Stimulated activated CD4-positive, alpha-beta T cell treated with anti-CD3 and anti-CD28 coated beads, Interleukin-4, amount 100 ng/mL, for 24 hours (primary cell): ENCODE data around the gene CTNNA3.
"Not testable (repeated sequence)": the region's sequence is repeated elsewhere in the genome, so short reads cannot be mapped to it uniquely, and the experiment has no call there.

Source experiments
- DNase-seq: peaks from one replicate; pipeline ENCODE4 v3.0.0-alpha.2; 2020

The CTNNA3 gene

GRCh38 chr10:67599597-67599996 is 96.4 kb downstream of the CTNNA3 start:
- no peak for DNase-seq

DNA sequence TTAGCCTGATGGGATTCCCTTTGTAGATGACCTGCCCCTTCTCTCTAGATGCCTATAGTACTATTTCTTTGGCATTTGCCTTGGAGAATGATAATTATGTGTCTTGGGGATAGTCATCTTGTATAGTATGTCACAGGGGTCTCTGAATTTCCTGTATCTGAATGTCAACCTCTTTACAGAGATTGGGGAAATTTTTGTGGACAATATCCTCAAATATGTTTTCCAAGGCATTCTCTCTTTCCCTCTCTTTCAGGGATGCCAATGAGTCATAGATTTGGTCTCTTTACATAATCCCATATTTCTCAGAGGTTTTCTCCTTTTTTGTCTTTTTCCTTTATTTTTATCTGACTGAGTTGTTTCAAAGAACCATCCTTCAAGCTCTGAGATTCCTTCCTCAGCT is 99.4 kb downstream of the CTNNA3 start:
- DNase-seq = no peak

DNA sequence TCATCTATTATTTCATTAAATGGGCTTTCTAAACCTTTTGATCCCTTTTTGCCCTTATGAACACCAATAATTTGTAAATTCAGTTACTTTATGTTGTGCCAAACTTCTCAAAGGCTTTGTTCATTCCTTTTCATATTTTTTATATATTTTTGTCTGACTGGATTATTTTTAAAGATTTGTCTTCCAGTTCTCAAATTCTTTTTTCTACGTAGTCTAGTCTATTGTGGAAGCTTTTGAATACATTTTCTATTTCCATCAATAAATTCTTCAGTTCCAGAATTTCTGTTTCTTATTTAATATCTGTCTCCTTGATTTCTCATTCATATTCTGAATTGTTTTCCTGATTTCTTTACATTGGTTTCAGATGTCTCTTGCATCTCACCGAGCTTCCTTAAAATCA is 108.2 kb downstream of the CTNNA3 start:
- no peak for DNase-seq

DNA sequence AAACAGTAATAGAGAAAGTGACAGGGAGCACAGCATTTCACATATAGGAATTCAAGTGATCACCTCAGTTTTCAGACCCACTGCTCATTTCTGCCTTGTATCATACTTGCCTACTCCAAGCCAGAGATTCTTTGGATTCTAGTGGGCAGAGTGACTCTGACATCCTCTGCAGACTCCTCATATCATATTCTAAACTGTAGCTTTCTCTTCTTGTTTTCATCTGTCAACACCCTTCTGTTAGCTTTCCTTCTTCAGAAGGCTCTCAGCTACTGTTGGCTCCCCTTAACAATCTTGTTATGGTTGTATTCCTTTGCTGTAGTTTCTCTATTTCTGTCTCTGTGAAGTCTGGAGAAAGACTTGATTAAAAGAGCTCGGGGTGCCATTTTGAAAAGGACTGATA is 120.5 kb downstream of the CTNNA3 start:
- DNase-seq = no peak

GRCh38 chr10:67573484-67573883 is 122.5 kb downstream of the CTNNA3 start:
- DNase-seq = no peak

- DNase-seq = no peak
These were observed 124.5 kb downstream of the CTNNA3 start for GRCh38 chr10:67571503-67571902.

DNA sequence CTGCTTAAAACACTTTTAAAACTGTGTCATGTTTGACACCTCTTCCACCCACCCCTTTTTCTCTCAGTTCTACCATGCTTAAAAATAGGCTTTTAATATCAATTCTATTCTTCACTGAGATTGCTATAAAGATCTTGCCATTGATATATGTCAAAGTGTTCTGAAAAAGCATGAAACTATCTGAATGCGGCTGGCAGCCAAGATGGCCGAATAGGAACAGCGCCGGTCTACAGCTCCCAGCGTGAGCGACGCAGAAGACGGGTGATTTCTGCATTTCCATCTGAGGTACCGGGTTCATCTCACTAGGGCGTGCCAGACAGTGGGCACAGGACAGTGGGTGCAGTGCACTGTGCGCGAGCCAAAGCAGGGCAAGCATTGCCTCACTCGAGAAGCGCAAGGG is 137.7 kb downstream of the CTNNA3 start:
- DNase-seq = not testable (repeated sequence)

GRCh38 chr10:67553254-67553653 is 142.7 kb downstream of the CTNNA3 start:
- DNase-seq = no peak

DNA sequence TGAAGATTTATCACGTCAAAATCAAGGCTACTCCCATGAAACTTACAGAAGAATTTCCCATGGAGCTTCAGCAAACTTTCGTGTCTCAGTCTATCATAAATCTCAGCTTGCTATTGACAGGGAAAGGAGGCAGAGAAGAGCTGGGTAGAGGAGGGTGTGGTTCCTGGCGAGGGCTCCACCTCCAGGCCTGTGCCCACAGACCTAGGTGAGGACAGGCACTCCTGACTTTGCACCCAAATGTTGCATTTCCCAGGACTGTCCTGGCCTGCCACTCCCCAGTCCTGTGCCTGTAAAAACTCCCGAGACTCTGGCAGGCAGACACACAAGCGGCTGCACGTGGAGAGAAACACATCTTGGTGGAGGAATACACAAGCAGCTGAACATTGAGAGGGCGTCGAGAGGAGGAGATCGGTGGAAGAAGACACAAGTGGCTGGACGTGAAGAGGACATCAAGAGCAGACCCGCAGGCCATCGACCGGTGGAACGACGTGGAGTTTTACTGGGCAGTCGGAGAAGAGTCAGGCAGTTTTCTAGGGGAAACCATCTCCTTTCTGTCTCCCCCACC is 145.1 kb downstream of the CTNNA3 start:
- no peak for DNase-seq

GRCh38 chr10:67550046-67550445 is 145.9 kb downstream of the CTNNA3 start:
- no peak for DNase-seq

DNA sequence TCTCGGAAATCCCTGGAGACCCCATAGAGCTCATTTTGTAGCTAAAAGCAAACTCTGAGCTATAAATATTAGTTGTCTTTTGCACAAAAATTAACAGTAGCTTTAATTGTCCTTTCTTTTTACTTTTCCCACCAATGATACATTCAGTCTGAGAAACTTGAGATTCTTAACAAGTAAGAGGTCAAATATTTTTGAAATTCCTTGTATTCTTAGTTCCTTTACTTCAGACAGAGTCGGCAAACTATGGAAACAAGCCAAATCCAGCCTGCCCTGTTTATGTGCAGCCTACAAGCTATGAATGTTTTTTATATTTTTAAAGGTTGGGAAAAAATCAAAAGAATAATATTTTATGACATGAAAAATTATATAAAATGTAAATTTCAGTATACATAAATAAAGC is 146.6 kb downstream of the CTNNA3 start:
- no peak for DNase-seq

DNA sequence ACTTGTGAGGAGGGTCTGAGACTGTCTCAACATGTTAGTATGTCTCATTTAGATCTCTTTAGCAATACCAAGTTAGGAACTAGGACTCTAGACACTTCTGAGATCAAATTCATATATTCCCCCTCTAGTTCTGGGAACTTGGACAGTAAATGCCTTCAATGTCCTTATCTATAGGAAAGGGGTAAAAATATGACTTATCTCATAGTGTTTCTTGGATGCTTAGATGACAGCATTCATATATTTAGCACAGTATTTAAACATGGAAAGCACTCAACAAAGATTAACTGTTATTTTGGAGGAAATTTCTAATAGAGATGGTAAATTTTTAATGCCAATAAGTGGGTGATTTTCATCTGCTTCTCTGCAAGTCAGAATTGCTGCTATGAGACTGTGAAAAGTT is 154.6 kb downstream of the CTNNA3 start:
- DNase-seq = no peak

GRCh38 chr10:67539312-67539711 is 156.7 kb downstream of the CTNNA3 start:
- no peak for DNase-seq

DNA sequence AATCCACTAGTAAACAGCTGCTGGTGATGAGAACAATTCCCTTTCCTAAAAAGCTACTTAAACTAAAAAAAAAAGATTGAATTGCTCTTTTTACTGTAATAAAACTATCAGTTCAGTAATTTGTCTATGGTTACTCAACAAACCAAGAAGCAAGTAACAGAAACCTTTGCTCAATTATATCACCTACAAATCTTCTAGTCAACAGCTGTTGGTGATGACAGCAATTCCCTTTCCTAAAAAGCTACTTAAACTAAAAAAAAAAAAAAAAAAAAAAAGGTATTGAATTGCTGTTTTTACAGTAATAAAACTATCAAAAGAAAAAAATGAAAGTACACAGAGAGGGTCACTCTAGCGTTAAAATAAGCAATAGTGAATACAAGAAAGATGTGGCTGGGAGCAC is 158.1 kb downstream of the CTNNA3 start:
- no peak for DNase-seq

GRCh38 chr10:67533376-67533775 is 162.6 kb downstream of the CTNNA3 start:
- DNase-seq = no peak

- DNase-seq = not testable (repeated sequence)
These were observed 165.0 kb downstream of the CTNNA3 start for GRCh38 chr10:67530990-67531389.

DNA sequence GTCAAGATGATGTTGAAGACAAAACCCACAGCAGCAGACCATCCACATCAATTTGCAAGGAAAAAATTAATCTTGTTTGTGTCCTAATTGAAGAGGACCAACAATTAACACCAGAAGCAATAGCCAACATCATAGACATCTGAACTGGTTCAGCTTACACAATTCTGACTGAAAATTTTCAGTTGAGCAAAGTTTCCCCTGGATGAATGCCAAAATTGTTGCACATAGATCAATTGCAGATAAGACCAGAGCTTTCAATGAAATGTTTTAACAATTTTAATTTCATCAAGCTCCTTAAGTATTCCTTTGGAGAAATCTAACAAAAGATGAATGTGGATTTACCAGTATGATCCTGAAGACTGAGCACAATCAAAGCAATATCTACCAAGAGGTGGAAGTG is 168.6 kb downstream of the CTNNA3 start:
- DNase-seq = no peak

GRCh38 chr10:67521546-67521945 is 174.4 kb downstream of the CTNNA3 start:
- DNase-seq = no peak

GRCh38 chr10:67520924-67521520 is 175.0 kb downstream of the CTNNA3 start:
- DNase-seq = peak; percentile 28

- no peak for DNase-seq
These were observed 176.6 kb downstream of the CTNNA3 start for GRCh38 chr10:67519434-67519833.

GRCh38 chr10:67518756-67519155 is 177.2 kb downstream of the CTNNA3 start:
- no peak for DNase-seq

- no peak for DNase-seq
These were observed 178.0 kb downstream of the CTNNA3 start for GRCh38 chr10:67518043-67518442.

GRCh38 chr10:67506757-67507091 is 189.3 kb downstream of the CTNNA3 start:
- no peak for DNase-seq

DNA sequence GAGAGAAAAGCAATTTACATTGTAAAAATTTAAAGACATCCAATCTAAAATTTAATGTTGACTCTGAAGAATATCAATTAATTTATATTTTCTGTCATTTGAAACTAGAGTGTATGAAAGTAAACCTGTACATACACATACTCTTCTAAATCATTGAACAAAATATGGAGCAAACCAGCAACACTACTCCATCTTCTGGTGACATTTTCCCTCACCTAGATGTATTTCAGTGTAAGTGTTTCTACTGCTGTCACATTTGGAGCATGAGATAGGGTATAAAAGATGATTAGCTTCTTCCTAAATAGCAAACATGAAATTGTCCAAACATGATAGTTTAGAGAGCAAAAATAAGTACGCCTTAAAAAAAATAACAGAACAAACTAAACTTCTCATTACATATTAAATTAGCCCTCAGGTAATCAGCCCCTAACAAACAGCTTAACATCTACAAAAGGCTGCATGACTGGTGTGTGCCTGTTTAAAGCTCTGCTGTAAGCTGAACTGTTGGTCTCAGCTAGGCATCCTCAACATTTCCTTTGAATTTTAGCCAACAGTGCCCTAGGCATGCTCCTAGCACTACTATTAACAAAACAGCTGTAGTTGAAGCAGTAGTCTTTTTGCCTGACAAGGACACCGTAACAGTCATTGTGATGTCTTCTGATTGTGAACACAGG is 189.8 kb downstream of the CTNNA3 start:
- no peak for DNase-seq
